Lower leg skin (tissue), 3 donors: ENCODE measurements around the gene CAMKMT.

ENCODE experiments used
- CTCF ChIP-seq, 3 donors: fragments of 450-650 bp; IDR thresholded peaks; one replicate each; pipeline ENCODE4 v1.5.1; 2016; ENCODE audit warnings: antibody characterized with exemption in 3 of 3, mild to moderate bottlenecking in 3 of 3, moderate library complexity in 2 of 3
- POLR2A ChIP-seq, 2 donors: fragments of 450-650 bp; IDR thresholded peaks; one replicate each; pipeline ENCODE4 v1.6.1; 2016 to 2017; ENCODE audit warnings: antibody characterized with exemption in 2 of 2, mild to moderate bottlenecking in 1 of 2, moderate library complexity in 1 of 2

GRCh38 chr2:44638649-44639048 lies 276.9 kb downstream of the CAMKMT start:
- no peak for TF ChIP-seq POLR2A (IDR thresholded peaks at IDR 0.05)
- TF ChIP-seq CTCF (IDR thresholded peaks at IDR 0.05) = no peak
